ENCODE data around the gene UTP25. TPM values are rescaled to one million over a fixed set of nuclear protein-coding genes. Genes with fewer than 3 reads are reported as not detected.

Gene UTP25
- polyA plus RNA-seq, 1 donor (not counting 4 experiments of a cell fraction or from before 2014, with no cell fraction given) = 13.3 TPM

DNA sequence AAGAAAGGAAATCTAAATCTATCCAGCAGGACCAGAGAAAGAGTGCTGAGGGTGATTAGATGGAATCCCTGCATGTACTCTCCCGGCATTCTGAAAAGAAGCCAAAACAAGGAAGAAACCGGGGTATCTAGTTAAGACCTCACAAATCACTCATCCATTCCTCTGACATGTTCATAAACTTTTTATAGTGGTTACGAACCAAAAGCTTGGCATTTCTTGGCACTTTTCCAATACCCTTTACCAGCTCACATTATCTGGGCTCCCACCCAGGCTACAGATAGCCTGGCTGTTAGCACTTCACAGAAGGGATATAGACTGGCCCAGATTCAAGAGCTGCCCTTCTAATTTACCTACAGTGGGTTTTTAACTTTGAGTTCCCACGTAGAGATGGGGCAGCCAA, 41.6 kb upstream of the UTP25 start:
- peaks cover 24% of the 10 kb centered on the region for H4K20me1 ChIP-seq (ENCODE audit: control insufficient read depth, extremely low read depth, insufficient read depth, low read length)
- H3K27ac ChIP-seq (ENCODE audit: control insufficient read depth, insufficient read depth, low read length) = peak overlapping the region; percentile 9
- dilution Hi-C loops (cut with MboI; ENCODE audit: extremely low pct_ligation_motif_present, low sequenced_read_pairs) = no loop called here
- H2AFZ ChIP-seq (ENCODE audit: control insufficient read depth, low read length) = no peak overlapping the region
- H3K9me3 ChIP-seq (ENCODE audit: control insufficient read depth, low read depth, low read length) = no peaks in the 10 kb centered on the region
- FAIRE-seq (no peak), DNase-seq (ENCODE audit: low read depth, low spot score) (no peak)
- no peak overlapping the region for H3K9ac ChIP-seq (ENCODE audit: control insufficient read depth, extremely low read depth, insufficient read depth, low read length)
- no peak overlapping the region for H3K4me2 ChIP-seq (ENCODE audit: control insufficient read depth, extremely low read depth, insufficient read depth, low read depth, low read length)
- H3K27me3 ChIP-seq (ENCODE audit: control insufficient read depth, extremely low read depth, insufficient read depth, low read length) = no peaks in the 10 kb centered on the region
- TF ChIP-seq, protein P1, sequence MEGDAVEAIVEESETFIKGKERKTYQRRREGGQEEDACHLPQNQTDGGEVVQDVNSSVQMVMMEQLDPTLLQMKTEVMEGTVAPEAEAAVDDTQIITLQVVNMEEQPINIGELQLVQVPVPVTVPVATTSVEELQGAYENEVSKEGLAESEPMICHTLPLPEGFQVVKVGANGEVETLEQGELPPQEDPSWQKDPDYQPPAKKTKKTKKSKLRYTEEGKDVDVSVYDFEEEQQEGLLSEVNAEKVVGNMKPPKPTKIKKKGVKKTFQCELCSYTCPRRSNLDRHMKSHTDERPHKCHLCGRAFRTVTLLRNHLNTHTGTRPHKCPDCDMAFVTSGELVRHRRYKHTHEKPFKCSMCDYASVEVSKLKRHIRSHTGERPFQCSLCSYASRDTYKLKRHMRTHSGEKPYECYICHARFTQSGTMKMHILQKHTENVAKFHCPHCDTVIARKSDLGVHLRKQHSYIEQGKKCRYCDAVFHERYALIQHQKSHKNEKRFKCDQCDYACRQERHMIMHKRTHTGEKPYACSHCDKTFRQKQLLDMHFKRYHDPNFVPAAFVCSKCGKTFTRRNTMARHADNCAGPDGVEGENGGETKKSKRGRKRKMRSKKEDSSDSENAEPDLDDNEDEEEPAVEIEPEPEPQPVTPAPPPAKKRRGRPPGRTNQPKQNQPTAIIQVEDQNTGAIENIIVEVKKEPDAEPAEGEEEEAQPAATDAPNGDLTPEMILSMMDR (optimal IDR thresholded peaks at IDR 0.05 in 1 of 3, IDR thresholded peaks at IDR 0.05 in 1 of 3, conservative IDR thresholded peaks at IDR 0.05 in 1 of 3; ENCODE audit: extremely low read depth in 1 of 3, insufficient read depth in 2 of 3, low read length in 3 of 3) = no peak
- H3K4me1 ChIP-seq (ENCODE audit: control insufficient read depth, extremely low read depth, insufficient read depth, low read length) = peaks cover 26% of the 10 kb centered on the region
- no peaks in the 10 kb centered on the region for H3K9me1 ChIP-seq (ENCODE audit: control insufficient read depth, extremely low read depth, insufficient read depth, low read length)
- peaks cover 45 to 60% of the 10 kb centered on the region in 2 experiments for H3K36me3 ChIP-seq (ENCODE audit: control insufficient read depth in 2 of 2, extremely low read depth in 1 of 2, insufficient read depth in 2 of 2, low read length in 2 of 2)
- H3K79me2 ChIP-seq (ENCODE audit: control insufficient read depth, insufficient read depth, low read length) = peaks cover 32% of the 10 kb centered on the region
- no peak overlapping the region for H3K4me3 ChIP-seq (ENCODE audit: control insufficient read depth in 2 of 3, extremely low read depth in 1 of 3, insufficient read depth in 2 of 3, low read depth in 1 of 3, low read length in 3 of 3)

GRCh38 chr1:209787551-209787950, 40.2 kb upstream of the UTP25 start:
- DNase-seq (ENCODE audit: low read depth, low spot score) (no peak), FAIRE-seq (no peak)
- H3K36me3 ChIP-seq (ENCODE audit: control insufficient read depth in 2 of 2, extremely low read depth in 1 of 2, insufficient read depth in 2 of 2, low read length in 2 of 2) = peaks cover 51 to 70% of the 10 kb centered on the region in 2 experiments
- dilution Hi-C loops (cut with MboI; ENCODE audit: extremely low pct_ligation_motif_present, low sequenced_read_pairs) = no loop called here
- peaks cover 29% of the 10 kb centered on the region for H4K20me1 ChIP-seq (ENCODE audit: control insufficient read depth, extremely low read depth, insufficient read depth, low read length)
- H3K9me3 ChIP-seq (ENCODE audit: control insufficient read depth, low read depth, low read length) = no peaks in the 10 kb centered on the region
- no peak overlapping the region for H3K9ac ChIP-seq (ENCODE audit: control insufficient read depth, extremely low read depth, insufficient read depth, low read length)
- TF ChIP-seq, protein P1 (optimal IDR thresholded peaks at IDR 0.05 in 1 of 3, IDR thresholded peaks at IDR 0.05 in 1 of 3, conservative IDR thresholded peaks at IDR 0.05 in 1 of 3; ENCODE audit: extremely low read depth in 1 of 3, insufficient read depth in 2 of 3, low read length in 3 of 3) = no peak
- TF ChIP-seq EZH2 (IDR thresholded peaks at IDR 0.05; ENCODE audit: low read length) = no peak
- H3K79me2 ChIP-seq (ENCODE audit: control insufficient read depth, insufficient read depth, low read length) = peaks cover 44% of the 10 kb centered on the region
- no peaks in the 10 kb centered on the region for H3K27me3 ChIP-seq (ENCODE audit: control insufficient read depth, extremely low read depth, insufficient read depth, low read length)
- H3K4me3 ChIP-seq (ENCODE audit: control insufficient read depth in 2 of 3, extremely low read depth in 1 of 3, insufficient read depth in 2 of 3, low read depth in 1 of 3, low read length in 3 of 3) = no peak overlapping the region
- no peak overlapping the region for H2AFZ ChIP-seq (ENCODE audit: control insufficient read depth, low read length)
- no peaks in the 10 kb centered on the region for H3K9me1 ChIP-seq (ENCODE audit: control insufficient read depth, extremely low read depth, insufficient read depth, low read length)
- H3K27ac ChIP-seq (ENCODE audit: control insufficient read depth, insufficient read depth, low read length) = peak overlapping the region; percentile 21
- H3K4me1 ChIP-seq (ENCODE audit: control insufficient read depth, extremely low read depth, insufficient read depth, low read length) = peaks cover 37% of the 10 kb centered on the region
- H3K4me2 ChIP-seq (ENCODE audit: control insufficient read depth, extremely low read depth, insufficient read depth, low read depth, low read length) = no peak overlapping the region
